Stomach (tissue), 9 donors: ENCODE results near the gene PTN. TPM values are rescaled to one million over a fixed set of nuclear protein-coding genes. Genes with fewer than 3 reads are reported as not detected.
"Not testable (repeated sequence)": the region's sequence is repeated elsewhere in the genome, so short reads cannot be mapped to it uniquely, and the experiment has no call there.

Experiments used
- DNase-seq, 2 donors: peaks; one replicate each; pipeline versions ENCODE4 v3.0.0 to v3.0.0-alpha.2; 2013 to 2019
- H3K27ac ChIP-seq, 5 donors: fragments of 200-600 bp in 4 of 5; sonication (generic) in 4 of 5; one replicate each; pipeline ENCODE4 v1.5.1; 2013 to 2019; ENCODE audit warnings: mild to moderate bottlenecking in 1 of 5, moderate library complexity in 1 of 5
- H3K27me3 ChIP-seq, 3 donors: fragments of 200-600 bp; sonication (generic); one replicate each; pipeline ENCODE4 v1.5.1; 2017 to 2019; ENCODE audit warnings: mixed run types in 1 of 3
- H3K36me3 ChIP-seq, 4 donors: fragments of 200-600 bp; sonication (generic); 1 replicate in 3 of 4; 2 replicates in 1 of 4; pipeline ENCODE4 v1.5.1; 2016 to 2019
- H3K4me1 ChIP-seq, 4 donors: fragments of 200-600 bp; sonication (generic); one replicate each; pipeline ENCODE4 v1.5.1; 2016 to 2019
- H3K4me3 ChIP-seq, 4 donors: fragments of 200-600 bp; sonication (generic) in 3 of 4; one replicate each; pipeline ENCODE4 v1.5.1; 2016 to 2019; ENCODE audit warnings: mild to moderate bottlenecking in 1 of 4
- H3K9me3 ChIP-seq, 4 donors: fragments of 200-600 bp; sonication (generic); one replicate each; pipeline ENCODE4 v1.5.1; 2016 to 2019
- EP300 ChIP-seq: sonication (generic); formaldehyde crosslinking; IDR thresholded peaks from one replicate; pipeline ENCODE4 v1.6.1; 2017; ENCODE audit warnings: antibody characterized with exemption
- POLR2A ChIP-seq, 4 donors: fragments of 450-650 bp; IDR thresholded peaks; one replicate each; pipeline ENCODE4 v1.6.1; 2016; ENCODE audit warnings: antibody characterized with exemption in 4 of 4, control low read depth in 2 of 4, mild to moderate bottlenecking in 1 of 4, moderate library complexity in 1 of 4
- POLR2AphosphoS5 ChIP-seq, 3 donors: sonication (generic); formaldehyde crosslinking; IDR thresholded peaks; one replicate each; pipeline ENCODE4 v1.6.1; 2016; ENCODE audit warnings: antibody characterized with exemption in 3 of 3
- WGBS, 5 donors: extraction: QIAGEN DNeasy Blood & Tissue Kit in 3 of 5; methylation state at CpG; one replicate each; pipeline versions ENCODE4 v1.1.5 to v1.1.7; 2013 to 2018; 5-methylcytosine and 5-hydroxymethylcytosine counted together
- intact Hi-C: fragments of 100-400 bp; cut with DNase I; formaldehyde crosslinking; loops from one replicate; pipeline ENCODE4 v1.15.1; 2023; ENCODE audit warnings: low total_unique reads
- polyA plus RNA-seq, 3 donors: library from polyadenylated mRNA; stranded (reverse); fragments of 200-250 nt; gene quantifications; one replicate each; pipeline ENCODE4 v1.2.3, GENCODE V29; 2013
- total RNA-seq, 5 donors: library from RNA; depleted of rRNA; stranded (reverse); fragments of >200 nt; gene quantifications; one replicate each; pipeline versions ENCODE4 v1.1.0 to v1.2.3, GENCODE V29; 2014 to 2016
- TF ChIP-seq, protein P1 (sequence below), 7 experiments: fragments of 450-650 bp in 4 of 7; fragments of 200-600 bp in 3 of 7; sonication (generic) in 3 of 7; IDR thresholded peaks; one replicate each; pipeline ENCODE4 v1.5.1; 2016 to 2019; ENCODE audit warnings: antibody characterized with exemption in 7 of 7, control low read depth in 2 of 7, mild to moderate bottlenecking in 1 of 7
- donor health status: healthy with polysubstance abuse.
- donor health status: Bipolar disorder and iron deficiency.
- donor health status: healthy.

PTN gene
- total and polyA plus RNA-seq, 8 donors: 1.4 to 47.4 (median 6.4) TPM; not detected in 1

DNA sequence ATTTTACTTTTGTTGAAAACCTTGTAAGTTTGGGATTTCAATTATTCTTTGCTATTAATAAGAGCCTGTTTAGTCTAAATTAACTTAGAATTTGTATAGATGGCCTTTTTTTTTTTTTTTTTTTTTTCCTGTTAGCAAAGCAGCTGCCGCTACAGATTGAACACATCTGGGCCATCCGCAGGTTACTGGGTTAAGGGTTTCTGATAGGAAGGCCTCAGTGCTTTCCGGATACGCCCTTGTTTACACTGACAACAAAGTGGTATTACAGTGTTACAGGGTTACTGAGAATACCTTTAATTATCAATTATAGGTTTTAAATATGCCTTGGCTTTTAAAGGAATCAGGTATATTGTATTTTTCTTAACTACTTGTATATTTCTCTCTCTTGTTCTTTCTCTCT is 76.8 kb downstream of the PTN start:
- peak in 1 of 2 donors; percentile 27 for DNase-seq
- Histone ChIP-seq H3K27ac (no peak overlapping the region), H3K36me3 (no peaks in the 10 kb centered on the region), H3K27me3 (no peaks in the 10 kb centered on the region), H3K4me1 (no peaks in the 10 kb centered on the region), H3K4me3 (no peak overlapping the region), H3K9me3 (peaks cover 0 to 15% (median 0%) of the 10 kb centered on the region in 4 donors)
- 30 to 50% (median 42%) methylated on average over 4 of the region's 4 CpGs for WGBS, 5 donors
- intact Hi-C loops: no loop called here
- TF ChIP-seq EP300: no peak
- TF ChIP-seq POLR2AphosphoS5 (IDR thresholded peaks at IDR 0.05): no peak
- TF ChIP-seq, protein P1, sequence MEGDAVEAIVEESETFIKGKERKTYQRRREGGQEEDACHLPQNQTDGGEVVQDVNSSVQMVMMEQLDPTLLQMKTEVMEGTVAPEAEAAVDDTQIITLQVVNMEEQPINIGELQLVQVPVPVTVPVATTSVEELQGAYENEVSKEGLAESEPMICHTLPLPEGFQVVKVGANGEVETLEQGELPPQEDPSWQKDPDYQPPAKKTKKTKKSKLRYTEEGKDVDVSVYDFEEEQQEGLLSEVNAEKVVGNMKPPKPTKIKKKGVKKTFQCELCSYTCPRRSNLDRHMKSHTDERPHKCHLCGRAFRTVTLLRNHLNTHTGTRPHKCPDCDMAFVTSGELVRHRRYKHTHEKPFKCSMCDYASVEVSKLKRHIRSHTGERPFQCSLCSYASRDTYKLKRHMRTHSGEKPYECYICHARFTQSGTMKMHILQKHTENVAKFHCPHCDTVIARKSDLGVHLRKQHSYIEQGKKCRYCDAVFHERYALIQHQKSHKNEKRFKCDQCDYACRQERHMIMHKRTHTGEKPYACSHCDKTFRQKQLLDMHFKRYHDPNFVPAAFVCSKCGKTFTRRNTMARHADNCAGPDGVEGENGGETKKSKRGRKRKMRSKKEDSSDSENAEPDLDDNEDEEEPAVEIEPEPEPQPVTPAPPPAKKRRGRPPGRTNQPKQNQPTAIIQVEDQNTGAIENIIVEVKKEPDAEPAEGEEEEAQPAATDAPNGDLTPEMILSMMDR (IDR thresholded peaks at IDR 0.05): no peak
- no peak for TF ChIP-seq POLR2A (IDR thresholded peaks at IDR 0.05)

DNA sequence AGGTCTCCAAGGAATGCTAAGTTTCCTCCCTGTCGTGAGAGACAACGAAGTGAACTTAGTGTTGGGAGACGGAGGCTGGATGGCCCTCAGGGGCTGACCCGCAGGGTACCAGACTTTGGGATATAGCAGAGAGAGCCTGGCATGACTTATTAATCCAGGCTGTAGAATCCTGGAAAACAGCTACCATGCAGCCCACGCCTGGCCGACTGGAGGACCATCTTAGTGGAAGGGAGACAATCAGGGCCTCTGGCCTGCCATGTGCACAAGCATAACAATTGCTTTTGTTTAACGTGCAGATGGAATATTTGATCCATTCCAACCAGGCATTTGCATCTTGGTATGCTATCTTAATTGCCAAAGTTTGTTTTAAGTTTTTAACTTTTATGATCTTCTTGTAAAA is 78.1 kb downstream of the PTN start:
- H3K9me3 ChIP-seq: peaks cover 0 to 15% (median 0%) of the 10 kb centered on the region in 4 donors
- H3K27me3 ChIP-seq, H3K36me3 ChIP-seq, H3K4me1 ChIP-seq, H3K4me3 ChIP-seq, H3K27ac ChIP-seq, DNase-seq, intact Hi-C loops: not testable (repeated sequence)
- 79 to 90% (median 87%) methylated on average over 7 of the region's 7 CpGs for whole genome bisulfite sequencing, 5 donors

DNA sequence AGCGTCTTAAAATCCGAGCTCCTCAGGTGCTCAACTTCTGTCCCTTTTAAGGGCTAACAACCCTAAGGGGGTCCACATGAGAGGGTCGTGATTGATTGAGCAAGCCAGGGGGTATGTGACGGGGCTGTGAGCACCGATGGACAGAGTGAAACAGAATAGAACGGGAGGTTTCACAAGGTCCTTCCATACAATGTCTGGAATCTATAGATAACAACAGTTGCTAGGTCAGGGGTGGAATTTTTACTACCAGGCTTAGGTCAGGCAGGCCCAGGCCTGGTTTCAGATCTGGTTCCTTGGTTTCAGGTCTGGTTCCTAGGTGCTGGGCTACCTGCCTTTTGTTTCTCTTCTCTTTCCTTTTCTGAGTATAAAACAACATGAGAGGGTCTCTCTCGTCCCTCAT is 80.9 kb downstream of the PTN start:
- Histone ChIP-seq H3K4me1 (no peaks in the 10 kb centered on the region), H3K27ac (no peak overlapping the region), H3K4me3 (no peak overlapping the region), H3K36me3 (no peaks in the 10 kb centered on the region), H3K9me3 (peaks cover 0 to 15% (median 0%) of the 10 kb centered on the region in 4 donors), H3K27me3 (no peaks in the 10 kb centered on the region)
- intact Hi-C loops: no loop called here
- 85 to 91% (median 90%) methylated on average over 7 of the region's 7 CpGs for WGBS, 5 donors
- TF ChIP-seq, protein P1 (IDR thresholded peaks at IDR 0.05): no peak
- TF ChIP-seq EP300 (no peak), POLR2AphosphoS5 (IDR thresholded peaks at IDR 0.05) (no peak), POLR2A (IDR thresholded peaks at IDR 0.05) (no peak)
- DNase-seq: no peak

DNA sequence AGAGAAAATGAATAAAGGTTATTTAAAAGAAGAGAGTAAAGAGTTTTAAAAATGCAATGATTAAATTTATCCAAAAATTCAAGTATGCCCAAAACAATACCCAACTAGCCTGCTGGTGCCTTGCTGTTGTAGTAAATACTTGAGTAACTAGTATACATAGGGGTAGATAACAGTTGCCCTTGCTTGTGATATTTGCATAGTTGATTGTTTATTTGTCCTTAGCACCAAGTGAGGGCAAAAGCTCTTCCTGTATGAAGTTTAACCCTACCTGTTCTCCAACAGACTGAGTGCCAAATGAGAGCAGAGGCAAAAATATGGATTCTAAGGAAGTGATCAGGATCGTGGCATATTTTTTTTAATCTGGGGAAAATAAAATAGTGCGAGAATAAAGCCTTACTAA is 85.0 kb downstream of the PTN start:
- no peaks in the 10 kb centered on the region for H3K4me1 ChIP-seq
- H3K36me3 ChIP-seq: no peaks in the 10 kb centered on the region
- H3K27me3 ChIP-seq: no peaks in the 10 kb centered on the region
- no peak for DNase-seq
- intact Hi-C loops: no loop called here
- 68 to 88% (median 84%) methylated on average over 2 of the region's 2 CpGs for WGBS, 5 donors
- H3K4me3 ChIP-seq: no peak overlapping the region
- no peak overlapping the region for H3K27ac ChIP-seq
- no peak for TF ChIP-seq POLR2AphosphoS5 (IDR thresholded peaks at IDR 0.05)
- no peak for TF ChIP-seq EP300
- no peak for TF ChIP-seq POLR2A (IDR thresholded peaks at IDR 0.05)
- TF ChIP-seq, protein P1 (IDR thresholded peaks at IDR 0.05): no peak
- peaks cover 0 to 14% (median 0%) of the 10 kb centered on the region in 4 donors for H3K9me3 ChIP-seq

DNA sequence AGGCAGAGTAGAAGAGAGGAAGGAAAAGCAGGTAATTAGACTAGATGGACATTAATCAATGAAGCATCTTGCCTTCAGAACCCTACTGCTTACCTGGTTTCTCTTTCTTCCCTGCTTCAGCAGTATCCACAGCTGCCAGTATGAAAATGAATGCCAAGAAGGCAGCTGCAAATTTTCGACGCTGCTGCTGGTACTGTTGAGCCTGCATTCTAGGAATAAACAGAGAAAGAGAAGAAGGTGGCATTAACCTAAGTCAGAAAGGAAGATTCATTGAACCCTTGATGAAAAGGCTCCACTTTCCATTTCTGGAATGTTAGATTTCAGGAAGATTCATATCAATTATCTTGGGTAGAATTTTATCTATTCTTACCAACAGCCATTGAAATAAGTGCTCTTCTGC is 88.8 kb downstream of the PTN start:
- TF ChIP-seq POLR2A (IDR thresholded peaks at IDR 0.05): no peak
- no peak for TF ChIP-seq POLR2AphosphoS5 (IDR thresholded peaks at IDR 0.05)
- no peak for TF ChIP-seq EP300
- WGBS, 5 donors: 69 to 96% (median 85%) methylated on average over 2 of the region's 2 CpGs
- Histone ChIP-seq H3K27me3 (no peaks in the 10 kb centered on the region), H3K36me3 (peaks cover 0 to 4% (median 0%) of the 10 kb centered on the region in 4 donors), H3K4me3 (no peak overlapping the region), H3K27ac (no peak overlapping the region), H3K9me3 (no peaks in the 10 kb centered on the region), H3K4me1 (no peaks in the 10 kb centered on the region)
- DNase-seq: no peak
- intact Hi-C loops: no loop called here
